ENCODE measurements around the gene PTPRS. TPM values are rescaled to one million over a fixed set of nuclear protein-coding genes. Genes with fewer than 3 reads are reported as not detected.

PTPRS gene
- total and polyA plus RNA-seq, 2 donors (not counting 3 experiments of a cell fraction or from before 2014, with no cell fraction given): 10.1 to 16.1 TPM

DNA sequence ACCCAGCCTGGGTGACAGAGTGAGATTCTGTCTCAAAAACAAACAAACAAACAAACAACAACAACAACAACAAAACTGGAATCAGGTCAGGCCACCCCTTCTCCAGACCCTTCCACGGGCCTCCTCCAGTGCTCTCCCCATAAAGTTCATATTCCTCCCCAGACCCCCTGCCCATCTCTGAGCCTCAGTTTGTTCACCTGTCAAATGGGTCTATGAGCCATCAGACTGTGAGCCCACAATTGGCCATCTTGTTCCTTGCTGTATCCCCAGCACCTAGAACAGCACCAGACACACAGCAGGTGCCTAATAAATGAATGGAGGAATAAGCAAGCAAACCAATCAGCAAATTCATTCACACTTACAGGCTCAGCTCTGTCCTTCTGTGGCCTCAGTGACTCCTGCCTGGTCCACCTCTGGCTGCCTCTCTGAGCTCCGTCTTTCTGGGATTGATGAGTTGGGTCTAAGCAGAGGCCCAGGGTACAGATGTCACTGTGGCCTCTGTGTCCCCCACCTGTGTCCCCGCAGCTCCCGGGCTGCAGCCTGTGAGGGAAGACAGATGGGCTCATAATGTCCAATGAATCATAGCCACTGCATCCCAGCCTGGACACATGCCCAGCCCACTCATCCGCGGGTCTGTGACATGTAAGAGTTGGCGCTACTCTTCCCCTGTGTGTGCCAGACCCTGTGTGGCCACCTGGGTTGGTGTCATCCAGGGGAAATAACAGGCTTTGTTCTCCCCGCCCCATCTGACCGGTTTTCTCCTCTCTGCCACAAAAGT is 19.6 kb upstream of the PTPRS start:
- intact Hi-C loops (cut with micrococcal nuclease): no loop called here

More for the DNA sequence above, 19.6 kb upstream of the PTPRS start:
- DNase-seq (ENCODE audit: low read depth, low spot score): no peak
- TF ChIP-seq POLR2A (IDR thresholded peaks at IDR 0.05; ENCODE audit: low read depth, low read length) (no peak), MYC (IDR thresholded peaks at IDR 0.05; ENCODE audit: low read depth, low read length) (no peak), POLR2AphosphoS5 (IDR thresholded peaks at IDR 0.05; ENCODE audit: insufficient read depth, low read depth, low read length) (no peak), GATA2 (IDR thresholded peaks at IDR 0.05; ENCODE audit: insufficient read depth, insufficient read length, low read depth, low read length) (no peak), JUN (IDR thresholded peaks at IDR 0.05; ENCODE audit: borderline replicate concordance, insufficient read depth, insufficient read length, low read depth) (no peak), EZH2 (IDR thresholded peaks at IDR 0.05; ENCODE audit: borderline replicate concordance, low read depth, low read length, severe bottlenecking) (no peak)
- TF ChIP-seq, protein P1, sequence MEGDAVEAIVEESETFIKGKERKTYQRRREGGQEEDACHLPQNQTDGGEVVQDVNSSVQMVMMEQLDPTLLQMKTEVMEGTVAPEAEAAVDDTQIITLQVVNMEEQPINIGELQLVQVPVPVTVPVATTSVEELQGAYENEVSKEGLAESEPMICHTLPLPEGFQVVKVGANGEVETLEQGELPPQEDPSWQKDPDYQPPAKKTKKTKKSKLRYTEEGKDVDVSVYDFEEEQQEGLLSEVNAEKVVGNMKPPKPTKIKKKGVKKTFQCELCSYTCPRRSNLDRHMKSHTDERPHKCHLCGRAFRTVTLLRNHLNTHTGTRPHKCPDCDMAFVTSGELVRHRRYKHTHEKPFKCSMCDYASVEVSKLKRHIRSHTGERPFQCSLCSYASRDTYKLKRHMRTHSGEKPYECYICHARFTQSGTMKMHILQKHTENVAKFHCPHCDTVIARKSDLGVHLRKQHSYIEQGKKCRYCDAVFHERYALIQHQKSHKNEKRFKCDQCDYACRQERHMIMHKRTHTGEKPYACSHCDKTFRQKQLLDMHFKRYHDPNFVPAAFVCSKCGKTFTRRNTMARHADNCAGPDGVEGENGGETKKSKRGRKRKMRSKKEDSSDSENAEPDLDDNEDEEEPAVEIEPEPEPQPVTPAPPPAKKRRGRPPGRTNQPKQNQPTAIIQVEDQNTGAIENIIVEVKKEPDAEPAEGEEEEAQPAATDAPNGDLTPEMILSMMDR (IDR thresholded peaks at IDR 0.05; ENCODE audit: extremely low read depth in 1 of 2, insufficient read depth in 1 of 2, low read depth in 1 of 2, low read length in 2 of 2): no peak
- H3K36me3 ChIP-seq (ENCODE audit: control insufficient read depth in 2 of 2, extremely low read depth in 1 of 2, insufficient read depth in 2 of 2, low read length in 2 of 2): no peaks in the 10 kb centered on the region
- H3K79me2 ChIP-seq (ENCODE audit: control insufficient read depth, insufficient read depth, low read length): no peaks in the 10 kb centered on the region
- H3K4me1 ChIP-seq (ENCODE audit: control insufficient read depth, extremely low read depth, insufficient read depth, low read length): no peaks in the 10 kb centered on the region
- H3K9me3 ChIP-seq (replicated peaks; ENCODE audit: control insufficient read depth, insufficient read depth, low read length): no peaks in the 10 kb centered on the region
- H3K9ac ChIP-seq (replicated peaks; ENCODE audit: extremely low read depth, insufficient read depth, low read length): no peak overlapping the region
- no peaks in the 10 kb centered on the region for H4K20me1 ChIP-seq (replicated peaks; ENCODE audit: control insufficient read depth, extremely low read depth, insufficient read depth, low read length)
- FAIRE-seq: no peak
- H3K27ac ChIP-seq (ENCODE audit: insufficient read depth, low read depth, low read length): no peak overlapping the region
- no peaks in the 10 kb centered on the region for H3K27me3 ChIP-seq (ENCODE audit: control insufficient read depth in 2 of 2, insufficient read depth in 2 of 2, low read length in 2 of 2)
- dilution Hi-C loops (cut with MboI; ENCODE audit: extremely low pct_ligation_motif_present, low sequenced_read_pairs): loop anchor here (25.0 kb wide), 1 partner anchor 127 kb away; no protein-coding TSS in a partner anchor
- ChIA-PET POLR2A (no interaction called here), CTCF (no interaction called here)
- no TSS peak for BruUV-seq (replicated peaks)
- H2AFZ ChIP-seq (ENCODE audit: low read depth, low read length): no peak overlapping the region
- H3K4me3 ChIP-seq (replicated peaks in 1 of 3; ENCODE audit: insufficient read depth in 1 of 3, low read depth in 1 of 3, low read length in 3 of 3): no peak overlapping the region
- no peaks in the 10 kb centered on the region for H3K9me1 ChIP-seq (replicated peaks; ENCODE audit: control insufficient read depth, extremely low read depth, insufficient read depth, low read length)
- H3K4me2 ChIP-seq (ENCODE audit: insufficient read depth, low read length): no peak overlapping the region

Measured in endothelial cell of umbilical vein (primary cell).